Measurements from ENCODE around the gene SEMA3C.

SEMA3C gene

DNA sequence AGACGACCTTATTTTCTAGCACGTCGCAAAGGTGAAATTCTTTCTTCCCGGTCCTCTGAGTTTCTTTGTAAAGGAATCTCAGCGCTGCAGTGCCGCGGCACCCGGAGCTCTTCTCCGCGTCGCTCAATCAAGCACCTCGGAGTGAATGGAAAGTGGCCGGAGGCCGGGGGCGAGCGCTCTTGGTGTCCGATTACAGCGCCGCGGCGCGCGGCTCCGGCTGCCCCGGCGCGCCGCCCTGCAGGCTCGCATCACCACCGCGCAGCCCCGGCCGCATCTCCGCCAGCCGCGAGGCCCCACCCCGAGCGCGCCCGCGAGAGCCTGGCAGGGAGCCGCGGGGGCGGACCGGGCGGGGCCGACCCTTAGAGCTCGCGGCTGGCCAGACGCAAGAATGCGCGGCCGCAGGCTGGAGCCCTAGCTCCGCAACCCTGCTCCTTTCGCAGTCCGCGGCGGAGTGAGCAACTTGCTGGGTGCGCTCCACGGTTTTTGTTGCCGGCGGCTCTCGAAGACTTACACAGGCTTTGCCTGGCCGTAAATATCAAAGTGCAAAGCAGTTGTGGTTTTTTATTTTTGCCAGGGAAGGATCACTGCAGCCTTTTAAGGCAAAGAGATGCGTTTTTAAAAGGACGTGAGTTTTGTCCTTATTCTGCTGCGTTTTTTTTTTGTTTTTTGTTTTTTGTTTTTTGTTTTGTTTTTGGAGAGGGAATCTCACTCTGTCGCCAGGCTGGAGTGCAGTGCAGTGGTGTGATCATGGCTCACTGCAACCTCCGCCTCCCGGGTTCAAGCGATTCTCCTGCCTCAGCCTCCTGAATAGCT is at the start of gene SEMA3C:
SEMA3C (minus strand) TSS at position 143 of the 813 bp plus-strand sequence. CDS start 2,270 bp downstream, outside the sequence.
- TF ChIP-seq, protein P1, sequence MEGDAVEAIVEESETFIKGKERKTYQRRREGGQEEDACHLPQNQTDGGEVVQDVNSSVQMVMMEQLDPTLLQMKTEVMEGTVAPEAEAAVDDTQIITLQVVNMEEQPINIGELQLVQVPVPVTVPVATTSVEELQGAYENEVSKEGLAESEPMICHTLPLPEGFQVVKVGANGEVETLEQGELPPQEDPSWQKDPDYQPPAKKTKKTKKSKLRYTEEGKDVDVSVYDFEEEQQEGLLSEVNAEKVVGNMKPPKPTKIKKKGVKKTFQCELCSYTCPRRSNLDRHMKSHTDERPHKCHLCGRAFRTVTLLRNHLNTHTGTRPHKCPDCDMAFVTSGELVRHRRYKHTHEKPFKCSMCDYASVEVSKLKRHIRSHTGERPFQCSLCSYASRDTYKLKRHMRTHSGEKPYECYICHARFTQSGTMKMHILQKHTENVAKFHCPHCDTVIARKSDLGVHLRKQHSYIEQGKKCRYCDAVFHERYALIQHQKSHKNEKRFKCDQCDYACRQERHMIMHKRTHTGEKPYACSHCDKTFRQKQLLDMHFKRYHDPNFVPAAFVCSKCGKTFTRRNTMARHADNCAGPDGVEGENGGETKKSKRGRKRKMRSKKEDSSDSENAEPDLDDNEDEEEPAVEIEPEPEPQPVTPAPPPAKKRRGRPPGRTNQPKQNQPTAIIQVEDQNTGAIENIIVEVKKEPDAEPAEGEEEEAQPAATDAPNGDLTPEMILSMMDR (IDR thresholded peaks at IDR 0.05; ENCODE audit: borderline replicate concordance, control extremely low read depth, extremely low read depth, insufficient read depth, missing control alignments): no peak
- in situ Hi-C loops (cut with MboI; ENCODE audit: low sequenced_read_pairs, unreplicated experiment): no loop called here
- peak; percentile 66 for DNase-seq (ENCODE audit: low spot score)

DNA sequence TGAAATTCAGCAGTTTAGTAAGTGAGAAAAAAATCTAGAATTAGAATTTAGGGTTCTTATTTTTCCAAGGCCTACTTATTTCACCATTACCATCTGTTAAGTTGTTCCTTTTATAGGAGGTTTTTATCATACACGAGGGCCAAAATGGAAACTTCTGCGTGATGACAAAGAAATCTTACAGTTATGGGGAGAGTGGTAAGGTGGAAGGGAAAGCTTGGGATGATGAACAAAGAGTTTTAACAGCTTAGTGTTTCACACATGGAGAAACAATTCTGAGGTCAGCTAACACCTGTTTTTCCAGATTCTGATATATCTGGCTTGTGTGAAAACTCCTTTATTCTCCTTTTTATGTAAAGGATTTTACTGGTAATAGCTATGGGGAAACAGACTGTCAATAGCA is 49.8 kb upstream of the SEMA3C start:
- TF ChIP-seq, protein P1 (IDR thresholded peaks at IDR 0.05; ENCODE audit: borderline replicate concordance, control extremely low read depth, extremely low read depth, insufficient read depth, missing control alignments): no peak
- DNase-seq (ENCODE audit: low spot score): no peak
- in situ Hi-C loops (cut with MboI; ENCODE audit: low sequenced_read_pairs, unreplicated experiment): no loop called here

DNA sequence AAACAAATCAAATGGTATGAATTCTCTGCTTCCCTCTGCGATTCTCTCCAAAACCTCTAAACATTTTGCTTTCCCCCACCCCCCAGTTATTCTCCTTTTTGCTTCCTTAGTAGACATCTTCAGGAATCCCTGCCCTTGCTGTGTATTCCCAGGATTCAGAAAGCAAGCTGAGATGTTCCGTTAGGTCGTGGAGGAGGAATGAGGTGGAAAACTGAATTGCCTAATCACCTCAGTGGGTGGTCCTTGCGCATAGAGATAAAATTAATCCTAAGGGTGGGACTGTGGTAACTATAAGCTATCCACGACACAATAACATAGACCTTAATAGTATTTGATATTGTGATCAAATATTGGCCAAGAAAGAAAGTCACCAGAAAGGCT is 49.1 kb upstream of the SEMA3C start:
- in situ Hi-C loops (cut with MboI; ENCODE audit: low sequenced_read_pairs, unreplicated experiment): no loop called here

DNA sequence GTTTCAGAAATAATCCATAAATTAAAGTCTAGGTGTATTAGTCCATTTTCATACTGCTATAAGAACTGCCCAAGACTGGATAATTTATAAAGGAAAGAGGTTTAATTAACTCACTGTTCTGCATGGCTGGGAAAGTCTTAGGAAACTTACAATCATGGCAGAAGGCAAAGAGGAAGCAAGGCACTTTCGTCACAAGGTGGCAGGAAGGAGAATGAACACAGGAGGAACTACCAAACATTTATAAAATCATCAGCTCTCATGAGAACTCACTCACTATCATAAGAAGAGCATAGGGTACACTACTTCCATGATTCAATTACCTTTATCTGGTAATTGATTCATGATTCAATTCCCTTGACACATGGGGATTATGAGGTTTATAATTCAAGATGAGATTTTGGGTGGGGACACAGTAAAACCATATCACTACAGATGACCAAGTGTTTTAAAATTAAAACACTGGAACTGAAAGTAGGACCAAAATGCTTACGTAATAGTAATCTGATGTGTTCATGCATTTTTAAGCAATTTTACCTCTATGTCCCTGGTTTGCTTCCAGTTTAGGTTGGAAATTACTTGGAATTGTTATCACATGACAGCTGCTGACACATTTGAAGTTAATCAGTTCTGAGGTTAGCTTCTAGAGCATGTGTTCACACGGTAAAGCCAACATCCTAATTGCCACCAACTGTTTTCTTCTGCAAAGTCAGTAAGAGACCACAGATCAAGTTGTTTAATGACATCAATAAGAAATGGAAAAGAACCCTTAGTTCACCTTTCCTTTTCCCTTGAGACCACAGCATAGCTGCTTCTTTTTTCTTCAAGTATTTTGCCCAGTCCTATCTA is 48.4 kb upstream of the SEMA3C start:
- TF ChIP-seq, protein P1 (IDR thresholded peaks at IDR 0.05; ENCODE audit: borderline replicate concordance, control extremely low read depth, extremely low read depth, insufficient read depth, missing control alignments): no peak
- DNase-seq (ENCODE audit: low spot score): no peak
- in situ Hi-C loops (cut with MboI; ENCODE audit: low sequenced_read_pairs, unreplicated experiment): no loop called here

More for the DNA sequence above, 49.1 kb upstream of the SEMA3C start:
- DNase-seq (ENCODE audit: low spot score): no peak
- TF ChIP-seq, protein P1 (IDR thresholded peaks at IDR 0.05; ENCODE audit: borderline replicate concordance, control extremely low read depth, extremely low read depth, insufficient read depth, missing control alignments): no peak

DNA sequence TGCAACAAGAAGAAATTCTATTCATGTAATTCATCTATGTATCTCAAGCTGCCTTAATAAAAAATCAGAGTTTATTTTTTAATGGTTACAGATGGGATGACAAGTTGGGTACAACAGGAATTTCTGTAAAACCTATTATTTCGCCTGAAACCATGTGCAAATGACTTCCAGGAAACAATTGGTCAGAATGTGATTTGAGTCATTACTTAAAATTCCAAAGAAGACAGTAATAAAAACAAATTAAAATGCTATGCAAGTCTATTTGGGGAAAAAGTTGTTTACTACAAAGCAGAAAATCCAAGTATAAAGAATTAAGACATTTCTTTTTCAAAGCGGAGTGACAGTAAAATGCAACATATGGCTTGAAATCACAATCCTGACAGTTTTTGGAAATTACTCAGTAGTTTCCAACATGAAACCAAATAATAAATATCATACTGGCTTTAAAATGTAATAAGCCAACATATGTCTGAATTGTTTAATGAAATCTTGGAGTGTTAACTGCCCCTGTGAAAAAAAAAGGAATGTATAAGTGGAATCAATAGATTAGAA is 41.5 kb upstream of the SEMA3C start:
- TF ChIP-seq, protein P1 (IDR thresholded peaks at IDR 0.05; ENCODE audit: borderline replicate concordance, control extremely low read depth, extremely low read depth, insufficient read depth, missing control alignments): no peak
- in situ Hi-C loops (cut with MboI; ENCODE audit: low sequenced_read_pairs, unreplicated experiment): no loop called here
- no peak for DNase-seq (ENCODE audit: low spot score)

DNA sequence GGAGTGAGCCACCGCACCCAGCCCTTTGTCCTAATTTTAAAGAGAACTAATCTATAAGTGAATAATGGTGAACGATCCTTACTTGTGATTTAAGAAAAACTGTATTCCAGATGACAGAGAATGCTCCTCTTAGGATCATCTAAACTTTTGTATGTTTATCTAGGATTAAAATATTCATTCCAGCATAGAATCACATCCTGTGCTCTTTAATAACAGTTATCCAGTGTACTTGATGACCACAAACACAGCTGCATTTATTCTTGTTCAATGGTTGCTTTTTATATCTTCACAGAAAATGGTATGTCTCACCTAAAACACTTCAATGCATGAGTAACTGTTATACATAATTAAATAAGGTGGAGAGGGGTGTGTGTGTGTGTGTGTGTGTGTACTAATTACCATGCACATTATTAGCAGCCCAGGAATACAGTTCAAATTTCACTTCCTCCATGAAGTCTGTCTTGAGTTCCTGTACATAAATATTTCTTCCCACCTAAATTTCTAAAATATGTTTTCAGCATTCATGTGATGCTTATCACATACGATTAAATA is 38.5 kb upstream of the SEMA3C start:
- in situ Hi-C loops (cut with MboI; ENCODE audit: low sequenced_read_pairs, unreplicated experiment): no loop called here
- TF ChIP-seq, protein P1 (IDR thresholded peaks at IDR 0.05; ENCODE audit: borderline replicate concordance, control extremely low read depth, extremely low read depth, insufficient read depth, missing control alignments): no peak

More for the DNA sequence above, 38.5 kb upstream of the SEMA3C start:
- no peak for DNase-seq (ENCODE audit: low spot score)

Measured in GM13976 (cell line).